Glutamatergic neuron (in vitro differentiated cells): ENCODE measurements around the gene GAL. TPM values are rescaled to one million over a fixed set of nuclear protein-coding genes. Genes with fewer than 3 reads are reported as not detected.

Experiments
- DNase-seq: peaks from one replicate; pipeline ENCODE4 v3.0.0; 2022
- H3K27ac Mint-ChIP-seq: one replicate; pipeline ENCODE4 v1.8.0; 2020; ENCODE audit warnings: mild to moderate bottlenecking, mixed read lengths, inconsistent platforms; ENCODE audit not compliant: unreplicated experiment
- H3K27me3 Mint-ChIP-seq: one replicate; pipeline ENCODE4 v1.8.0; 2020; ENCODE audit warnings: mild to moderate bottlenecking, moderate library complexity, mixed read lengths, inconsistent platforms; ENCODE audit not compliant: unreplicated experiment
- H3K36me3 Mint-ChIP-seq: one replicate; pipeline ENCODE4 v1.8.0; 2020; ENCODE audit warnings: mild to moderate bottlenecking, mixed read lengths, inconsistent platforms; ENCODE audit not compliant: unreplicated experiment
- H3K4me1 Mint-ChIP-seq: one replicate; pipeline ENCODE4 v1.8.0; 2020; ENCODE audit warnings: mild to moderate bottlenecking, low read depth, mixed read lengths, inconsistent platforms; ENCODE audit not compliant: unreplicated experiment
- H3K4me3 Mint-ChIP-seq: one replicate; pipeline ENCODE4 v1.8.0; 2020; ENCODE audit warnings: mild to moderate bottlenecking, mixed read lengths, inconsistent platforms; ENCODE audit not compliant: unreplicated experiment
- H3K9me3 Mint-ChIP-seq: one replicate; pipeline ENCODE4 v1.8.0; 2020; ENCODE audit warnings: mild to moderate bottlenecking, moderate library complexity, mixed read lengths, inconsistent platforms; ENCODE audit not compliant: unreplicated experiment
- CTCF ChIP-seq: fragments of 200-600 bp; sonication (generic); IDR thresholded peaks from one replicate; pipeline ENCODE4 v1.5.0; 2021; ENCODE audit not compliant: partially characterized antibody, unreplicated experiment
- total RNA-seq: library from RNA; stranded (reverse); fragmentation: NEBNext Ultra II Directional; extraction: Animal tissue kit (Norgen Biotek cat#: 25700); gene quantifications from one replicate; pipeline ENCODE4 v1.2.1, GENCODE V29; 2021; ENCODE audit not compliant: unreplicated experiment

The GAL gene
- total RNA-seq, 1 donor from 2014 or later: 37.6 TPM

GRCh38 chr11:68669301-68670090 is 14.8 kb upstream of the GAL start:
- Mint-ChIP-seq H3K36me3 (peaks cover under 1% of the 10 kb centered on the region), H3K4me3 (no peak overlapping the region), H3K4me1 (peaks cover 10% of the 10 kb centered on the region), H3K27ac (no peak overlapping the region), H3K9me3 (peaks cover 5% of the 10 kb centered on the region), H3K27me3 (peaks cover 8% of the 10 kb centered on the region)
- no peak for TF ChIP-seq CTCF
- peak; percentile 8 for DNase-seq

GRCh38 chr11:68670208-68670992 is 13.9 kb upstream of the GAL start:
- no peak for DNase-seq
- Mint-ChIP-seq H3K9me3 (peaks cover 5% of the 10 kb centered on the region), H3K36me3 (peaks cover 4% of the 10 kb centered on the region), H3K27ac (no peak overlapping the region), H3K4me3 (no peak overlapping the region), H3K4me1 (peaks cover 13% of the 10 kb centered on the region), H3K27me3 (peaks cover 5% of the 10 kb centered on the region)
- no peak for TF ChIP-seq CTCF

- H3K36me3 Mint-ChIP-seq: peaks cover 4% of the 10 kb centered on the region
- H3K27ac Mint-ChIP-seq: no peak overlapping the region
- H3K27me3 Mint-ChIP-seq: peaks cover 5% of the 10 kb centered on the region
- H3K4me3 Mint-ChIP-seq: no peak overlapping the region
- peaks cover 23% of the 10 kb centered on the region for H3K4me1 Mint-ChIP-seq
- no peak for TF ChIP-seq CTCF
- H3K9me3 Mint-ChIP-seq: peaks cover 7% of the 10 kb centered on the region
- DNase-seq: peak; percentile 10
Measured at GRCh38 chr11:68673306-68673945, 10.9 kb upstream of the GAL start.

- H3K9me3 Mint-ChIP-seq: peaks cover 7% of the 10 kb centered on the region
- H3K27me3 Mint-ChIP-seq: peaks cover 5% of the 10 kb centered on the region
- H3K4me3 Mint-ChIP-seq: no peak overlapping the region
- H3K4me1 Mint-ChIP-seq: peaks cover 23% of the 10 kb centered on the region
- DNase-seq: peak; percentile 35
- TF ChIP-seq CTCF: no peak
- peaks cover 4% of the 10 kb centered on the region for H3K36me3 Mint-ChIP-seq
- H3K27ac Mint-ChIP-seq: peak overlapping the region; percentile 23
Measured at GRCh38 chr11:68673991-68674390, 10.4 kb upstream of the GAL start.
